Nephron (organoid): ENCODE results near the gene HEATR9.
A peak's percentile ranks its signal among the peaks of the same experiment; 100 is the strongest.

Experiments
- H3K27ac Mint-ChIP-seq, 3 experiments: 2 replicates each; pipeline ENCODE4 v1.8.0; 2020; ENCODE audit warnings: mixed read lengths in 3 of 3, mild to moderate bottlenecking in 2 of 3, moderate library complexity in 1 of 3
- H3K27me3 Mint-ChIP-seq: 2 replicates; pipeline ENCODE4 v1.8.0; 2021; ENCODE audit warnings: low read depth, mild to moderate bottlenecking, moderate library complexity, mixed read lengths
- H3K36me3 Mint-ChIP-seq: 2 replicates; pipeline ENCODE4 v1.8.0; 2020; ENCODE audit warnings: low read depth, mixed read lengths
- H3K4me1 Mint-ChIP-seq: 2 replicates; pipeline ENCODE4 v1.8.0; 2020; ENCODE audit warnings: mixed read lengths
- H3K4me3 Mint-ChIP-seq, 3 experiments: 2 replicates each; pipeline ENCODE4 v1.8.0; 2020; ENCODE audit warnings: mild to moderate bottlenecking in 3 of 3, mixed read lengths in 3 of 3, moderate library complexity in 2 of 3
- H3K9me3 Mint-ChIP-seq: 2 replicates; pipeline ENCODE4 v1.8.0; 2020; ENCODE audit warnings: mixed read lengths
- TF ChIP-seq, protein P1 (sequence below), 3 experiments: fragments of 200-600 bp; sonication (generic); IDR thresholded peaks; one replicate each; pipeline ENCODE4 v1.5.0; 2021; ENCODE audit warnings: antibody characterized with exemption in 3 of 3; ENCODE audit not compliant: unreplicated experiment in 3 of 3

The HEATR9 gene

DNA sequence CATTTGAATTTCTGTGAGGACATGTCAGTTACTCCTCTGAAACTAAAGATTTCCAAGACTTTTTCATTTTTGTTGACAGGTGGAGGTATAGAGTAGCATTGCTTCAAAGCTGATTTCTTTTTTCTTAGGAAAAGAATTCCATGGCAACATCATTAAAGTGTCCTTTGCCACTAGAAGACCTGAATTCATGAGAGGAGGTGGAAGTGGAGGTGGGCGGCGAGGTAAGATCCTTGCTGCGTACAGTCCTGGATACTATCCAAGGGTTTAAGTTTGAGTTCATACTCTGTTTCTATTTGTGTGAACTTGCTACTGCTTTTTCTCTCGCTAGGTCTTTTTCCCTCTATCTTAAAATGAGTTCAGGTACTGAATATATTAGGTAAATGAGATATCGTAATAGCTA, 26.5 kb downstream of the HEATR9 start:
- Mint-ChIP-seq H3K4me3 (no peak overlapping the region), H3K27me3 (no peaks in the 10 kb centered on the region), H3K4me1 (no peaks in the 10 kb centered on the region), H3K27ac (peak overlapping the region in 1 of 3 experiments; percentile 14), H3K36me3 (peaks cover 78% of the 10 kb centered on the region), H3K9me3 (no peaks in the 10 kb centered on the region)
- TF ChIP-seq, protein P1, sequence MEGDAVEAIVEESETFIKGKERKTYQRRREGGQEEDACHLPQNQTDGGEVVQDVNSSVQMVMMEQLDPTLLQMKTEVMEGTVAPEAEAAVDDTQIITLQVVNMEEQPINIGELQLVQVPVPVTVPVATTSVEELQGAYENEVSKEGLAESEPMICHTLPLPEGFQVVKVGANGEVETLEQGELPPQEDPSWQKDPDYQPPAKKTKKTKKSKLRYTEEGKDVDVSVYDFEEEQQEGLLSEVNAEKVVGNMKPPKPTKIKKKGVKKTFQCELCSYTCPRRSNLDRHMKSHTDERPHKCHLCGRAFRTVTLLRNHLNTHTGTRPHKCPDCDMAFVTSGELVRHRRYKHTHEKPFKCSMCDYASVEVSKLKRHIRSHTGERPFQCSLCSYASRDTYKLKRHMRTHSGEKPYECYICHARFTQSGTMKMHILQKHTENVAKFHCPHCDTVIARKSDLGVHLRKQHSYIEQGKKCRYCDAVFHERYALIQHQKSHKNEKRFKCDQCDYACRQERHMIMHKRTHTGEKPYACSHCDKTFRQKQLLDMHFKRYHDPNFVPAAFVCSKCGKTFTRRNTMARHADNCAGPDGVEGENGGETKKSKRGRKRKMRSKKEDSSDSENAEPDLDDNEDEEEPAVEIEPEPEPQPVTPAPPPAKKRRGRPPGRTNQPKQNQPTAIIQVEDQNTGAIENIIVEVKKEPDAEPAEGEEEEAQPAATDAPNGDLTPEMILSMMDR (IDR thresholded peaks at IDR 0.05; ENCODE audit: unreplicated experiment in 3 of 3): no peak

DNA sequence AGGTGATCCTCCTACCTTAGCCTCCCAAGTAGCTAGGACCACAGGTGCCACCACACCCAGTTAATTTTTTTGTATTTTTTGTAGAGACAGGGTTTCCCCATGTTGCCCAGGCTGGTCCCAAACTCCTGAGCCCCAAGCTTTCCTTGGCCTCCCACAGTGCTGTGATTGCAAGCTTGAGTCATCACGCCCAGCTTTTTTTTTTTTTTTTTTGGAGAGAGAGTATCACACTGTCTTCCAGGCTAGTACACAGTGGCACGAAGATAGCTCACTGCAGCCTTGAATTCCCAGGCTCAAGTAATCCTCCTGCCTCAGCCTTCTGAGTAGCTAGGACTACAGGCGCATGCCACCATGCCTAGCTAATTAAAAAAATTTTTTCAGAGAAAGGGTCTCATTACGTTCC, 27.2 kb downstream of the HEATR9 start:
- H3K9me3 Mint-ChIP-seq: no peaks in the 10 kb centered on the region
- no peaks in the 10 kb centered on the region for H3K4me1 Mint-ChIP-seq
- H3K27ac Mint-ChIP-seq: no peak overlapping the region
- H3K4me3 Mint-ChIP-seq: no peak overlapping the region
- H3K36me3 Mint-ChIP-seq: peaks cover 78% of the 10 kb centered on the region
- TF ChIP-seq, protein P1 (IDR thresholded peaks at IDR 0.05; ENCODE audit: unreplicated experiment in 3 of 3): no peak
- no peaks in the 10 kb centered on the region for H3K27me3 Mint-ChIP-seq

DNA sequence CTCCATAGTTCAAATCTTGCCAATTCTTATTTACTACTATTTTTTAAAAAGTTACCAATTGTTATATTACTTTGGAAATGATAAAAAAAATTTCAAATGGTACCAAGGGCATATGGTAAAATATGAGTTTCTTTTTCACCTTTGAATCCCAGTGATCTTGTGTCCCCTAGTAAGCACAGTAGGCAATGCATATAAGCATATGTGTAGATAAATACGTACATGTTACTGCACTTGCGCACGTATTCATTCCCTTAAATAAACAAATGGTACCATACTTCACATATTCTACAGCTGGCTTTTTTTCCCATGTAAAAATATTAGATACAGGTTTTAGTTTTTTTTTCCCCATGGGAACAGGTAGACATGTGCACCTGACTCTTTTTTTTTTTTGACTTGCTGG, 27.6 kb downstream of the HEATR9 start:
- Mint-ChIP-seq H3K27me3 (no peaks in the 10 kb centered on the region), H3K36me3 (peaks cover 78% of the 10 kb centered on the region), H3K9me3 (no peaks in the 10 kb centered on the region)

DNA sequence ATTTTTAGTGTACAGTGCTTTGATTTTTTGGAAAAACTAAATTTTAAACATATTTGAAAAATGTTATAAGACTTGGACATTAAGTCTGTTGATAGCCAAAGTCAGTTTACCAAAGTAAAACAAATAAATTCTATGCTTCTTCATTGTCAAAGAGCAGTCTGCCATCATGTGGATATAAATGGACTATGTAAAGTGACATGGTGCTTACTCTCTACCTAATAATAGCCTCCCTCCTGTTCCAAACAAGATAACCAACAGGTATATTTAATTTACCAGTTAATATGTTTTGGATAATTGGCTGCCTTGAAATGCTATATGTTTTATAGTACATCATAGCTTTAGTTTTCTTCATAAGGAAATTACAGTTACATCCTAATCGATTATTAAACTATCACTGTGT, 43.5 kb downstream of the HEATR9 start:
- Mint-ChIP-seq H3K36me3 (peaks cover 78% of the 10 kb centered on the region), H3K4me3 (no peak overlapping the region), H3K27ac (no peak overlapping the region), H3K9me3 (no peaks in the 10 kb centered on the region), H3K27me3 (no peaks in the 10 kb centered on the region), H3K4me1 (no peaks in the 10 kb centered on the region)
- TF ChIP-seq, protein P1 (IDR thresholded peaks at IDR 0.05; ENCODE audit: unreplicated experiment in 3 of 3): no peak

More for the DNA sequence above, 27.6 kb downstream of the HEATR9 start:
- Mint-ChIP-seq H3K4me3 (no peak overlapping the region), H3K27ac (no peak overlapping the region), H3K4me1 (no peaks in the 10 kb centered on the region)
- TF ChIP-seq, protein P1 (IDR thresholded peaks at IDR 0.05; ENCODE audit: unreplicated experiment in 3 of 3): no peak

DNA sequence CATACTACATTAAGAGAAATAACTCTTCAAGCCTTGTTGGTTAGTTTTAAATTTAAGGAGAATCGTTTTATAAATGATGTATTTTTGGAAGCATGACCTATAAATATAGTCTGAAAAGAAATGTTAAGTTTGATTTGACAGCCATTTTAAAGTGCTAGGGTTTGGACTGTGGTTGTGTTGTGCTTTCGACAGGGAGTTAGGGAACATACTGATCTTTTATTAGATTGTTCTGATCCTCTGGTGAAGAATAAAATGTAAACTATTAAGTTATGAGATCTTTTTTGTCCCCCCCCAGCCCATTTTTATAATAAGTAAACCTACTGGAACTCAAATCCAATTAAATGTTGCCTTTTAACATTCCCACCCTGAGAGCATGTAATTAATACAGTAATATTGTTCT, 47.4 kb downstream of the HEATR9 start:
- Mint-ChIP-seq H3K36me3 (peaks cover 81% of the 10 kb centered on the region), H3K4me3 (no peak overlapping the region), H3K4me1 (no peaks in the 10 kb centered on the region), H3K27ac (no peak overlapping the region), H3K27me3 (no peaks in the 10 kb centered on the region), H3K9me3 (no peaks in the 10 kb centered on the region)
- TF ChIP-seq, protein P1 (IDR thresholded peaks at IDR 0.05; ENCODE audit: unreplicated experiment in 3 of 3): no peak

DNA sequence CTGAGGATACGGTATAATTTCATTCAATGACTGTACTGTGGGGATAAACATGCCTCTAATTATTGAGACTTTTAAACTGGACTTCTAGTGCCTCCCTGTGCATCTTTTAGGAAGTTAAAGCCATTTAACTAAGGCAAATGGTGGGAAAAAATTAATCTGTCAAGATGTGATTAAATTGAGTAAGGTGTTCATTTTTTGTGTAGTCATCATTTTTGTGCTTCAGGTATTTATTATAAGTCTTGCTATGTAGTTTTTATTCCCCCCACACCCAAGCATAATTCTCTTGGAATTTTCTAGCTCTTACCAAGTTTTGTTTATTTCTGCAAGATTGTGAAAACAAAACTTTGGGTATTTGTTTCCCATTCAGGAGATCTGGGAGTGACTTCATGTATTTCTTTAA, 49.2 kb downstream of the HEATR9 start:
- TF ChIP-seq, protein P1 (IDR thresholded peaks at IDR 0.05; ENCODE audit: unreplicated experiment in 3 of 3): no peak
- Mint-ChIP-seq H3K27me3 (no peaks in the 10 kb centered on the region), H3K4me1 (peaks cover 11% of the 10 kb centered on the region), H3K9me3 (no peaks in the 10 kb centered on the region), H3K36me3 (peaks cover 71% of the 10 kb centered on the region), H3K4me3 (no peak overlapping the region), H3K27ac (no peak overlapping the region)
